Stimulated activated CD8-positive, alpha-beta memory T cell treated with anti-CD3 and anti-CD28 coated beads, Interleukin-12 subunit alpha, Interleukin-12 subunit beta, amount 100 ng/mL, for 24 hours (primary cell): ENCODE data around the gene LCE3E.

Experiments
- DNase-seq: peaks from one replicate; pipeline ENCODE4 v3.0.0-alpha.2; 2020; ENCODE audit errors: extremely low read depth

The LCE3E gene

DNA sequence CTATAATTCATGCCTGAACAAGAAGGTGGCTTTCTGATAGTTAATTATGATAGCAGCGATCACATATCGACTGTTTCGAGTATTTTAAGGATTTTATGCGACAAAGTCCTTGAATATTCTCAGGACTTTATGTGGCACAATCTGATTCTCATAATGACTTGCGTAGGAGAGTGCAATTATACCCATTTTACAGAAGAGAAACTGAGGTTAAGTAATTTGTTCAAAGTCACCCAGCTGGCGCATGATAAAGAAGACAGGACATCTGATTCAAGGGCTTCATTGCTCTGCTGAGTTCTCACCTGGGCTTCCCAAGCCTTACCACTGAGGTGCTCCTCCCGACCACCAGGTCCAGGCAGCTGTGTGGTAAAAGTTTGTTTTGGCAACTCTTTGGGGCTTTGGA, 50.5 kb downstream of the LCE3E start:
- DNase-seq, result no peak
